ENCODE measurements around the gene ZEB2.

The ZEB2 gene

GRCh38 chr2:144550084-144550483 lies 30.2 kb upstream of the ZEB2 start:
- no peak overlapping the region for H3K4me3 ChIP-seq (ENCODE audit: insufficient read depth, low read depth, low read length)
- H3K4me1 ChIP-seq (ENCODE audit: control insufficient read depth, insufficient read depth, low read length): no peaks in the 10 kb centered on the region
- H3K9me3 ChIP-seq (ENCODE audit: control insufficient read depth, low read length): no peaks in the 10 kb centered on the region
- no peak overlapping the region for H3K27ac ChIP-seq (ENCODE audit: insufficient read depth, low read depth, low read length, poor library complexity, severe bottlenecking)
- no peaks in the 10 kb centered on the region for H3K36me3 ChIP-seq (ENCODE audit: control insufficient read depth, insufficient read depth, low read length)
- 92 to 95% methylated on average over 4 of the region's 6 CpGs for WGBS, 2 experiments
- H3K27me3 ChIP-seq (ENCODE audit: control insufficient read depth, insufficient read depth, low read length, poor library complexity, severe bottlenecking): no peaks in the 10 kb centered on the region

GRCh38 chr2:144548532-144549191 lies 28.7 kb upstream of the ZEB2 start:
- Histone ChIP-seq H3K27ac (ENCODE audit: insufficient read depth, low read depth, low read length, poor library complexity, severe bottlenecking) (no peak overlapping the region), H3K4me1 (ENCODE audit: control insufficient read depth, insufficient read depth, low read length) (no peaks in the 10 kb centered on the region), H3K4me3 (ENCODE audit: insufficient read depth, low read depth, low read length) (no peak overlapping the region), H3K36me3 (ENCODE audit: control insufficient read depth, insufficient read depth, low read length) (no peaks in the 10 kb centered on the region), H3K9me3 (ENCODE audit: control insufficient read depth, low read length) (no peaks in the 10 kb centered on the region), H3K27me3 (ENCODE audit: control insufficient read depth, insufficient read depth, low read length, poor library complexity, severe bottlenecking) (no peaks in the 10 kb centered on the region)

GRCh38 chr2:144548088-144548487 lies 28.2 kb upstream of the ZEB2 start:
- H3K36me3 ChIP-seq (ENCODE audit: control insufficient read depth, insufficient read depth, low read length): no peaks in the 10 kb centered on the region
- no peaks in the 10 kb centered on the region for H3K4me1 ChIP-seq (ENCODE audit: control insufficient read depth, insufficient read depth, low read length)
- 100% methylated on average over 1 of the region's 1 CpG; no CpG with 5 or more reads in 1 of the 2 experiments for WGBS, 2 experiments
- no peak overlapping the region for H3K4me3 ChIP-seq (ENCODE audit: insufficient read depth, low read depth, low read length)
- H3K27ac ChIP-seq (ENCODE audit: insufficient read depth, low read depth, low read length, poor library complexity, severe bottlenecking): no peak overlapping the region
- no peaks in the 10 kb centered on the region for H3K9me3 ChIP-seq (ENCODE audit: control insufficient read depth, low read length)
- H3K27me3 ChIP-seq (ENCODE audit: control insufficient read depth, insufficient read depth, low read length, poor library complexity, severe bottlenecking): no peaks in the 10 kb centered on the region

GRCh38 chr2:144547494-144547893 lies 27.6 kb upstream of the ZEB2 start:
- Histone ChIP-seq H3K4me3 (ENCODE audit: insufficient read depth, low read depth, low read length) (no peak overlapping the region), H3K27me3 (ENCODE audit: control insufficient read depth, insufficient read depth, low read length, poor library complexity, severe bottlenecking) (no peaks in the 10 kb centered on the region), H3K4me1 (ENCODE audit: control insufficient read depth, insufficient read depth, low read length) (no peaks in the 10 kb centered on the region), H3K27ac (ENCODE audit: insufficient read depth, low read depth, low read length, poor library complexity, severe bottlenecking) (no peak overlapping the region), H3K9me3 (ENCODE audit: control insufficient read depth, low read length) (no peaks in the 10 kb centered on the region), H3K36me3 (ENCODE audit: control insufficient read depth, insufficient read depth, low read length) (no peaks in the 10 kb centered on the region)
- WGBS, 2 experiments: 88 to 92% methylated on average over 5 of the region's 6 CpGs

- Histone ChIP-seq H3K27ac (ENCODE audit: insufficient read depth, low read depth, low read length, poor library complexity, severe bottlenecking) (no peak overlapping the region), H3K36me3 (ENCODE audit: control insufficient read depth, insufficient read depth, low read length) (no peaks in the 10 kb centered on the region), H3K4me1 (ENCODE audit: control insufficient read depth, insufficient read depth, low read length) (no peaks in the 10 kb centered on the region), H3K4me3 (ENCODE audit: insufficient read depth, low read depth, low read length) (no peak overlapping the region), H3K9me3 (ENCODE audit: control insufficient read depth, low read length) (no peaks in the 10 kb centered on the region), H3K27me3 (ENCODE audit: control insufficient read depth, insufficient read depth, low read length, poor library complexity, severe bottlenecking) (no peaks in the 10 kb centered on the region)
- 95 to 96% methylated on average over 6 of the region's 6 CpGs for WGBS, 2 experiments
Observed at GRCh38 chr2:144546933-144547332, 27.0 kb upstream of the ZEB2 start.

GRCh38 chr2:144545787-144546186 lies 25.9 kb upstream of the ZEB2 start:
- WGBS, 2 experiments: 90 to 92% methylated on average over 2 of the region's 2 CpGs
- Histone ChIP-seq H3K4me3 (ENCODE audit: insufficient read depth, low read depth, low read length) (no peak overlapping the region), H3K36me3 (ENCODE audit: control insufficient read depth, insufficient read depth, low read length) (no peaks in the 10 kb centered on the region), H3K4me1 (ENCODE audit: control insufficient read depth, insufficient read depth, low read length) (no peaks in the 10 kb centered on the region), H3K27ac (ENCODE audit: insufficient read depth, low read depth, low read length, poor library complexity, severe bottlenecking) (no peak overlapping the region), H3K27me3 (ENCODE audit: control insufficient read depth, insufficient read depth, low read length, poor library complexity, severe bottlenecking) (no peaks in the 10 kb centered on the region), H3K9me3 (ENCODE audit: control insufficient read depth, low read length) (no peaks in the 10 kb centered on the region)

GRCh38 chr2:144544053-144544452 lies 24.1 kb upstream of the ZEB2 start:
- H3K4me1 ChIP-seq (ENCODE audit: control insufficient read depth, insufficient read depth, low read length): no peaks in the 10 kb centered on the region
- H3K36me3 ChIP-seq (ENCODE audit: control insufficient read depth, insufficient read depth, low read length): no peaks in the 10 kb centered on the region
- H3K27me3 ChIP-seq (ENCODE audit: control insufficient read depth, insufficient read depth, low read length, poor library complexity, severe bottlenecking): no peaks in the 10 kb centered on the region
- WGBS, 2 experiments: 86 to 95% methylated on average over 1 to 3 of the region's 3 CpGs
- no peak overlapping the region for H3K4me3 ChIP-seq (ENCODE audit: insufficient read depth, low read depth, low read length)
- H3K27ac ChIP-seq (ENCODE audit: insufficient read depth, low read depth, low read length, poor library complexity, severe bottlenecking): no peak overlapping the region
- H3K9me3 ChIP-seq (ENCODE audit: control insufficient read depth, low read length): no peaks in the 10 kb centered on the region

- H3K4me3 ChIP-seq (ENCODE audit: insufficient read depth, low read depth, low read length): no peak overlapping the region
- H3K27me3 ChIP-seq (ENCODE audit: control insufficient read depth, insufficient read depth, low read length, poor library complexity, severe bottlenecking): no peaks in the 10 kb centered on the region
- no peaks in the 10 kb centered on the region for H3K4me1 ChIP-seq (ENCODE audit: control insufficient read depth, insufficient read depth, low read length)
- H3K36me3 ChIP-seq (ENCODE audit: control insufficient read depth, insufficient read depth, low read length): no peaks in the 10 kb centered on the region
- no peaks in the 10 kb centered on the region for H3K9me3 ChIP-seq (ENCODE audit: control insufficient read depth, low read length)
- H3K27ac ChIP-seq (ENCODE audit: insufficient read depth, low read depth, low read length, poor library complexity, severe bottlenecking): no peak overlapping the region
Observed at GRCh38 chr2:144541396-144541795, 21.5 kb upstream of the ZEB2 start.

- Histone ChIP-seq H3K27ac (ENCODE audit: insufficient read depth, low read depth, low read length, poor library complexity, severe bottlenecking) (no peak overlapping the region), H3K36me3 (ENCODE audit: control insufficient read depth, insufficient read depth, low read length) (no peaks in the 10 kb centered on the region), H3K4me1 (ENCODE audit: control insufficient read depth, insufficient read depth, low read length) (no peaks in the 10 kb centered on the region), H3K4me3 (ENCODE audit: insufficient read depth, low read depth, low read length) (no peak overlapping the region), H3K9me3 (ENCODE audit: control insufficient read depth, low read length) (no peaks in the 10 kb centered on the region), H3K27me3 (ENCODE audit: control insufficient read depth, insufficient read depth, low read length, poor library complexity, severe bottlenecking) (no peaks in the 10 kb centered on the region)
- 88 to 90% methylated on average over 3 to 4 of the region's 4 CpGs for WGBS, 2 experiments
Observed at GRCh38 chr2:144539289-144539782, 19.4 kb upstream of the ZEB2 start.

GRCh38 chr2:144535300-144535699 lies 15.4 kb upstream of the ZEB2 start:
- Histone ChIP-seq H3K27ac (ENCODE audit: insufficient read depth, low read depth, low read length, poor library complexity, severe bottlenecking) (no peak overlapping the region), H3K4me1 (ENCODE audit: control insufficient read depth, insufficient read depth, low read length) (no peaks in the 10 kb centered on the region), H3K4me3 (ENCODE audit: insufficient read depth, low read depth, low read length) (no peak overlapping the region), H3K27me3 (ENCODE audit: control insufficient read depth, insufficient read depth, low read length, poor library complexity, severe bottlenecking) (no peaks in the 10 kb centered on the region), H3K36me3 (ENCODE audit: control insufficient read depth, insufficient read depth, low read length) (no peaks in the 10 kb centered on the region), H3K9me3 (ENCODE audit: control insufficient read depth, low read length) (no peaks in the 10 kb centered on the region)
- WGBS, 2 experiments: 90 to 93% methylated on average over 2 of the region's 2 CpGs

- Histone ChIP-seq H3K27me3 (ENCODE audit: control insufficient read depth, insufficient read depth, low read length, poor library complexity, severe bottlenecking) (no peaks in the 10 kb centered on the region), H3K9me3 (ENCODE audit: control insufficient read depth, low read length) (no peaks in the 10 kb centered on the region), H3K36me3 (ENCODE audit: control insufficient read depth, insufficient read depth, low read length) (no peaks in the 10 kb centered on the region), H3K27ac (ENCODE audit: insufficient read depth, low read depth, low read length, poor library complexity, severe bottlenecking) (no peak overlapping the region), H3K4me3 (ENCODE audit: insufficient read depth, low read depth, low read length) (no peak overlapping the region), H3K4me1 (ENCODE audit: control insufficient read depth, insufficient read depth, low read length) (no peaks in the 10 kb centered on the region)
- 76 to 84% methylated on average over 7 of the region's 7 CpGs for WGBS, 2 experiments
Observed at GRCh38 chr2:144533221-144533620, 13.3 kb upstream of the ZEB2 start.
